HEK293 (cell line): ENCODE data around the gene PTER.
A peak's percentile ranks its signal among the peaks of the same experiment; 100 is the strongest.

Experiments
- CTCF ChIA-PET: fragments of 350-600 bp; formaldehyde crosslinking; extraction: SDS; loops from one replicate; lab custom pipeline; 2021; ENCODE audit warnings: antibody characterized with exemption; lab: Yijun Ruan, JAX
- POLR2A ChIA-PET: fragments of 300-600 bp; formaldehyde crosslinking; extraction: SDS; loops from one replicate; lab custom pipeline; 2020; ENCODE audit warnings: antibody characterized with exemption, inconsistent platforms; lab: Yijun Ruan, JAX
- H3K27ac ChIP-seq: fragments of 200-500 bp; sonication (Bioruptor generic); 2 replicates; pipeline ENCODE4 v1.5.1; 2014; ENCODE audit warnings: low read depth, low read length, control low read depth, inconsistent platforms; ENCODE audit errors: extremely low read depth
- H3K36me3 ChIP-seq, 2 experiments: fragments of 200-500 bp in 1 of 2; sonication (Bioruptor generic) in 1 of 2; 1 replicate in 1 of 2; 2 replicates in 1 of 2; pipeline ENCODE4 v1.5.1; 2014 to 2017; ENCODE audit warnings: inconsistent platforms in 2 of 2, low read length in 2 of 2; ENCODE audit not compliant: control insufficient read depth in 2 of 2, insufficient read depth in 1 of 2
- H3K4me1 ChIP-seq: fragments of 200-500 bp; sonication (Bioruptor generic); 2 replicates; pipeline ENCODE4 v1.5.1; 2014; ENCODE audit warnings: mild to moderate bottlenecking, low read length, inconsistent platforms; ENCODE audit not compliant: control insufficient read depth, insufficient read depth
- H3K4me3 ChIP-seq: 2 replicates; pipeline ENCODE4 v1.5.1; 2011; ENCODE audit warnings: low read depth, mild to moderate bottlenecking, control low read depth, low read length, moderate library complexity
- H3K9me3 ChIP-seq: fragments of 200-500 bp; sonication (Bioruptor generic); 2 replicates; pipeline ENCODE4 v1.5.1; 2014; ENCODE audit warnings: low read depth, low read length, inconsistent platforms; ENCODE audit not compliant: control insufficient read depth, insufficient read depth
- EGR2 ChIP-seq: fragments of 450-650 bp; formaldehyde crosslinking; IDR thresholded peaks from 2 replicates; pipeline ENCODE4 v1.5.1; 2016; ENCODE audit warnings: low read depth, missing biosample characterization, missing genetic modification characterization
- HOXD13 ChIP-seq: sonication (generic); formaldehyde crosslinking; IDR thresholded peaks from 2 replicates; pipeline ENCODE4 v1.8.0; 2022; ENCODE audit warnings: missing genetic modification reagents, borderline replicate concordance
- INSM2 ChIP-seq: fragments of 450-650 bp; formaldehyde crosslinking; IDR thresholded peaks from 2 replicates; pipeline ENCODE4 v1.5.1; 2016; ENCODE audit warnings: missing biosample characterization, missing genetic modification characterization
- MEIS1 ChIP-seq: sonication (generic); formaldehyde crosslinking; IDR thresholded peaks from 2 replicates; pipeline ENCODE4 v1.8.1; 2022; ENCODE audit warnings: missing genetic modification reagents, mild to moderate bottlenecking, borderline replicate concordance
- OSR2 ChIP-seq: fragments of 450-650 bp; formaldehyde crosslinking; IDR thresholded peaks from 2 replicates; pipeline ENCODE4 v1.5.1; 2016; ENCODE audit warnings: missing biosample characterization, missing genetic modification characterization
- OVOL3 ChIP-seq: fragments of 450-650 bp; formaldehyde crosslinking; IDR thresholded peaks from 2 replicates; pipeline ENCODE4 v1.5.1; 2016; ENCODE audit warnings: missing biosample characterization, missing genetic modification characterization
- PRDM6 ChIP-seq: fragments of 450-650 bp; formaldehyde crosslinking; IDR thresholded peaks from 2 replicates; pipeline ENCODE4 v1.5.1; 2017; ENCODE audit warnings: missing biosample characterization, missing genetic modification characterization
- SP7 ChIP-seq: fragments of 450-650 bp; formaldehyde crosslinking; IDR thresholded peaks from 2 replicates; pipeline ENCODE4 v1.5.1; 2016; ENCODE audit warnings: missing biosample characterization, missing genetic modification characterization
- ZBTB1 ChIP-seq: fragments of 450-650 bp; formaldehyde crosslinking; IDR thresholded peaks from 2 replicates; pipeline ENCODE4 v1.5.1; 2016; ENCODE audit warnings: missing biosample characterization, missing genetic modification characterization
- ZBTB17 ChIP-seq: fragments of 450-650 bp; formaldehyde crosslinking; IDR thresholded peaks from 2 replicates; pipeline ENCODE4 v1.5.1; 2016; ENCODE audit warnings: missing biosample characterization, missing genetic modification characterization
- ZBTB21 ChIP-seq: fragments of 450-650 bp; formaldehyde crosslinking; IDR thresholded peaks from 2 replicates; pipeline ENCODE4 v1.5.1; 2017; ENCODE audit warnings: missing biosample characterization, missing genetic modification characterization
- ZBTB7A ChIP-seq: fragments of 450-650 bp; formaldehyde crosslinking; IDR thresholded peaks from 2 replicates; pipeline ENCODE4 v1.5.1; 2016; ENCODE audit warnings: low read depth, missing biosample characterization, missing genetic modification characterization
- ZBTB8A ChIP-seq: fragments of 450-650 bp; formaldehyde crosslinking; IDR thresholded peaks from 2 replicates; pipeline ENCODE4 v1.5.1; 2016; ENCODE audit warnings: missing biosample characterization, missing genetic modification characterization
- ZFP69B ChIP-seq: fragments of 450-650 bp; formaldehyde crosslinking; IDR thresholded peaks from 2 replicates; pipeline ENCODE4 v1.5.1; 2016; ENCODE audit warnings: missing biosample characterization, missing genetic modification characterization
- ZNF121 ChIP-seq: fragments of 450-650 bp; formaldehyde crosslinking; IDR thresholded peaks from 2 replicates; pipeline ENCODE4 v1.5.1; 2016; ENCODE audit warnings: missing biosample characterization, missing genetic modification characterization
- ZNF132 ChIP-seq: fragments of 450-650 bp; formaldehyde crosslinking; IDR thresholded peaks from 2 replicates; pipeline ENCODE4 v1.5.1; 2017; ENCODE audit warnings: missing biosample characterization, missing genetic modification characterization, borderline replicate concordance
- ZNF155 ChIP-seq: fragments of 450-650 bp; formaldehyde crosslinking; IDR thresholded peaks from 2 replicates; pipeline ENCODE4 v1.5.1; 2016; ENCODE audit warnings: missing biosample characterization, missing genetic modification characterization
- ZNF169 ChIP-seq: fragments of 450-650 bp; formaldehyde crosslinking; IDR thresholded peaks from 2 replicates; pipeline ENCODE4 v1.5.1; 2016; ENCODE audit warnings: missing biosample characterization, missing genetic modification characterization
- ZNF239 ChIP-seq: fragments of 450-650 bp; formaldehyde crosslinking; IDR thresholded peaks from 2 replicates; pipeline ENCODE4 v1.5.1; 2016; ENCODE audit warnings: missing biosample characterization, missing genetic modification characterization
- ZNF311 ChIP-seq: fragments of 450-650 bp; formaldehyde crosslinking; IDR thresholded peaks from 2 replicates; pipeline ENCODE4 v1.5.1; 2017; ENCODE audit warnings: missing biosample characterization, missing genetic modification characterization, borderline replicate concordance
- ZNF350 ChIP-seq: fragments of 450-650 bp; formaldehyde crosslinking; IDR thresholded peaks from 2 replicates; pipeline ENCODE4 v1.5.0; 2017; ENCODE audit warnings: missing biosample characterization, mild to moderate bottlenecking, missing genetic modification characterization
- ZNF426 ChIP-seq: fragments of 450-650 bp; formaldehyde crosslinking; IDR thresholded peaks from 2 replicates; pipeline ENCODE4 v1.5.1; 2017; ENCODE audit warnings: missing biosample characterization, missing genetic modification characterization, mild to moderate bottlenecking, inconsistent platforms, moderate library complexity
- ZNF433 ChIP-seq: fragments of 450-650 bp; formaldehyde crosslinking; IDR thresholded peaks from 2 replicates; pipeline ENCODE4 v1.5.1; 2016; ENCODE audit warnings: missing biosample characterization, missing genetic modification characterization, low read depth
- ZNF488 ChIP-seq: fragments of 450-650 bp; formaldehyde crosslinking; IDR thresholded peaks from 2 replicates; pipeline ENCODE4 v1.5.1; 2016; ENCODE audit warnings: missing biosample characterization, missing genetic modification characterization
- ZNF510 ChIP-seq: fragments of 450-650 bp; formaldehyde crosslinking; IDR thresholded peaks from 2 replicates; pipeline ENCODE4 v1.5.1; 2018; ENCODE audit warnings: mild to moderate bottlenecking, missing genetic modification characterization, missing biosample characterization; ENCODE audit not compliant: insufficient replicate concordance
- ZNF514 ChIP-seq: fragments of 450-650 bp; formaldehyde crosslinking; IDR thresholded peaks from 2 replicates; pipeline ENCODE4 v1.5.1; 2016; ENCODE audit warnings: missing biosample characterization, missing genetic modification characterization
- ZNF529 ChIP-seq: fragments of 450-650 bp; formaldehyde crosslinking; IDR thresholded peaks from 2 replicates; pipeline ENCODE4 v1.5.1; 2017; ENCODE audit warnings: missing genetic modification characterization, missing biosample characterization; ENCODE audit not compliant: insufficient replicate concordance
- ZNF544 ChIP-seq: fragments of 450-650 bp; formaldehyde crosslinking; IDR thresholded peaks from 2 replicates; pipeline ENCODE4 v1.5.0; 2017; ENCODE audit warnings: missing biosample characterization, missing genetic modification characterization
- ZNF623 ChIP-seq: fragments of 450-650 bp; formaldehyde crosslinking; IDR thresholded peaks from 2 replicates; pipeline ENCODE4 v1.5.1; 2016; ENCODE audit warnings: missing biosample characterization, missing genetic modification characterization
- ZNF624 ChIP-seq: fragments of 450-650 bp; formaldehyde crosslinking; IDR thresholded peaks from 2 replicates; pipeline ENCODE4 v1.5.1; 2017; ENCODE audit warnings: missing biosample characterization, missing genetic modification characterization
- ZNF654 ChIP-seq: fragments of 450-650 bp; formaldehyde crosslinking; IDR thresholded peaks from 2 replicates; pipeline ENCODE4 v1.5.1; 2016; ENCODE audit warnings: low read depth, missing biosample characterization, missing genetic modification characterization
- ZNF747 ChIP-seq: fragments of 450-650 bp; formaldehyde crosslinking; IDR thresholded peaks from 2 replicates; pipeline ENCODE4 v1.5.1; 2016; ENCODE audit warnings: missing biosample characterization, missing genetic modification characterization
- ZNF830 ChIP-seq: fragments of 450-650 bp; IDR thresholded peaks from 2 replicates; pipeline ENCODE4 v1.5.0; 2018; ENCODE audit warnings: missing biosample characterization, missing genetic modification characterization, low read depth, mild to moderate bottlenecking, moderate library complexity
- ZNF843 ChIP-seq: fragments of 450-650 bp; formaldehyde crosslinking; IDR thresholded peaks from 2 replicates; pipeline ENCODE4 v1.5.1; 2016; ENCODE audit warnings: missing biosample characterization, missing genetic modification characterization
- ZXDB ChIP-seq: fragments of 450-650 bp; formaldehyde crosslinking; IDR thresholded peaks from 2 replicates; pipeline ENCODE4 v1.5.1; 2016; ENCODE audit warnings: missing biosample characterization, missing genetic modification characterization

PTER gene, protein sequence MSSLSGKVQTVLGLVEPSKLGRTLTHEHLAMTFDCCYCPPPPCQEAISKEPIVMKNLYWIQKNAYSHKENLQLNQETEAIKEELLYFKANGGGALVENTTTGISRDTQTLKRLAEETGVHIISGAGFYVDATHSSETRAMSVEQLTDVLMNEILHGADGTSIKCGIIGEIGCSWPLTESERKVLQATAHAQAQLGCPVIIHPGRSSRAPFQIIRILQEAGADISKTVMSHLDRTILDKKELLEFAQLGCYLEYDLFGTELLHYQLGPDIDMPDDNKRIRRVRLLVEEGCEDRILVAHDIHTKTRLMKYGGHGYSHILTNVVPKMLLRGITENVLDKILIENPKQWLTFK

DNA sequence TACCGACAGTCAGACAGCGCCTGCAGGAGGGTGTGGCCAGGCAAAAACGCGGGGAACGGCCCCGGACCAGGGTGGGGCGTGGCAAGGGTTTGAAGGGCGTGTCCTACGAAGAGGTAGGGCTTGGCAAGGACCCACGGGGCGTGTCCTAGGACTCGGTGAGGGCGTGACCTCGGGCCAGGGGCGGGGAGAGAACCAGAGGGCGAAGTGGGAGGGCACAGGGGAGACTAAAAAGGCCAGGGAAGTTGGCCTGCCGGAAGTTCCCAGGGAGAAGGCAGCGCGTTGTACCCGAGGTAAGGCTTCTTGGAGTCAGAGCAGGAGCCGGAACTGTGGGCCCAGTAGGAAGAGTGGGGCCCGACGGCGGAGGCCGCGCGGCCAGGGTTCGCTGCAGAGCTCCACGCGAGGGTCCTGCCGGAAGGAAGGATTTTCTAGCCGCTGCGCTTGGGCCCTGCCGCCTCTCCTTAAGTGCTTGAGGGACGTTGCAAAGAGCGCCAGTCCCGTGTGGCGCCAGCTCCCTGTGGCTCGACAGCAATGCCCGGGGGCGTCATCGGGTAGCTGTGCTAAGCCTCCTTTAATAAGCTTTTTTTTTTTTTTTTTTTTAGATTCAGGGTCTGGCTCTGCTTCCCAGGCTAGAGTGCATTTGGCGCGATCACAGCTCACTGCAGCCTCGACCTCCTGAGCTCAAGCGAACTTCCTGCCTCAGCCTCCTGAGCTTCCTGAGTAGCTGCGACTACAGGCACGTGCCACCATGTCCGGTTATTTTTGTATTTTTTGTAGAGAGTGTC lies at the start of gene PTER:
TSS of gene PTER (plus strand) at position 253 of the 782 bp plus-strand sequence. CDS start 47,375 bp downstream, outside the sequence.
- H3K27ac ChIP-seq, result peak within 1 kb of the TSS; percentile 52; the same call in 1 of the 2 replicates
- ChIA-PET POLR2A (interaction anchor here (0.6 to 0.8 kb wide), 6 partner anchors 12 to 454 kb away, joined by 3 to 9 read pairs (median 4); no protein-coding TSS in a partner anchor), CTCF (interaction anchor here (0.6 kb wide), 2 partner anchors 232 to 663 kb away, joined by 3 read pairs; no protein-coding TSS in a partner anchor)
- H3K4me1 ChIP-seq, result peaks cover 2% of the 10 kb centered on the region; the same call in 1 of the 2 replicates
- peaks cover 0 to 3% of the 10 kb centered on the region in 2 experiments; a peak in 1 of 3 replicates for H3K36me3 ChIP-seq
- H3K4me3 ChIP-seq, result peak within 1 kb of the TSS; percentile 53
- no peaks in the 10 kb centered on the region for H3K9me3 ChIP-seq
- no peak for TF ChIP-seq ZNF544
- TF ChIP-seq ZNF311 (tag by site-specific recombination), result no peak
- peak; percentile 85 for TF ChIP-seq OSR2 (tag by site-specific recombination)
- no peak for TF ChIP-seq ZNF433 (tag by site-specific recombination)
- no peak; the same call in 1 of the 2 replicates for TF ChIP-seq ZNF623 (tag by site-specific recombination)
- TF ChIP-seq ZXDB (tag by site-specific recombination), result peak; percentile 81
- TF ChIP-seq ZBTB8A, result peak; percentile 85
- TF ChIP-seq ZNF747 (tag by site-specific recombination), result no peak
- TF ChIP-seq ZNF843 (tag by site-specific recombination), result peak; percentile 71; the same call in 1 of the 2 replicates
- no peak for TF ChIP-seq ZNF654 (tag by site-specific recombination)
- TF ChIP-seq ZNF510 (tag by site-specific recombination), result no peak
- TF ChIP-seq ZNF624 (tag by site-specific recombination), result no peak
- TF ChIP-seq INSM2 (tag by site-specific recombination), result no peak; the same call in 1 of the 2 replicates
- TF ChIP-seq ZNF830 (tag by site-specific recombination), result no peak
- no peak for TF ChIP-seq ZNF132 (tag by site-specific recombination)
- TF ChIP-seq ZBTB21 (tag by site-specific recombination), result no peak
- TF ChIP-seq ZNF514 (tag by site-specific recombination), result no peak
- TF ChIP-seq ZNF239 (tag by site-specific recombination), result peak; percentile 15; the same call in 1 of the 2 replicates
- TF ChIP-seq ZBTB7A (tag by site-specific recombination), result no peak
- peak; percentile 80 for TF ChIP-seq SP7 (tag by site-specific recombination)
- TF ChIP-seq ZNF121 (tag by site-specific recombination), result peak; percentile 45; the same call in 1 of the 2 replicates
- no peak for TF ChIP-seq ZNF426
- TF ChIP-seq EGR2 (tag by site-specific recombination), result peak; percentile 42; the same call in 1 of the 2 replicates
- TF ChIP-seq HOXD13, result no peak
- TF ChIP-seq PRDM6 (tag by site-specific recombination), result no peak
- no peak for TF ChIP-seq OVOL3
- no peak for TF ChIP-seq ZNF529 (tag by site-specific recombination)
- no peak for TF ChIP-seq ZNF169 (tag by site-specific recombination)
- TF ChIP-seq ZNF155, result no peak
- TF ChIP-seq ZNF350 (tag by site-specific recombination), result no peak
- TF ChIP-seq ZBTB1 (tag by site-specific recombination), result no peak
- TF ChIP-seq ZBTB17 (tag by site-specific recombination), result peak; percentile 79
- TF ChIP-seq ZFP69B, result peak; percentile 99
- TF ChIP-seq ZNF488 (tag by site-specific recombination), result no peak
- no peak for TF ChIP-seq MEIS1
